HepG2 (cell line): Measurements from ENCODE around the gene TREX2. TPM values are rescaled to one million over a fixed set of nuclear protein-coding genes. Genes with fewer than 3 reads are reported as not detected.

Experiments used
- ATAC-seq: fragments of 200-7000 bp; cut with Tn5 transposase; 3 replicates; pipeline ENCODE4 v1.9.1; 2020; ENCODE audit warnings: mild to moderate bottlenecking, moderate library complexity
- BruUV-seq: library from RNA; stranded (reverse); fragments of 400-500 nt; replicated peaks from 2 replicates; lab custom pipeline; 2021; lab: Mats Ljungman, UMichigan
- CTCF ChIA-PET: fragments of 300-600 bp; formaldehyde crosslinking; extraction: SDS; loops from one replicate; lab custom pipeline; 2021; ENCODE audit warnings: low total read pairs, inconsistent platforms, low intra/inter-chr PET ratio; lab: Yijun Ruan, JAX
- POLR2A ChIA-PET: fragments of 350-600 bp; sonication (Branson Sonifier 250); formaldehyde crosslinking; loops from one replicate; lab custom pipeline; 2020; ENCODE audit warnings: antibody characterized with exemption, inconsistent platforms; lab: Yijun Ruan, JAX
- DNase-seq: peaks from one replicate; pipeline ENCODE4 v3.0.0-alpha.2; 2015; ENCODE audit warnings: low spot score
- FAIRE-seq: peaks from 3 replicates; lab custom pipeline; 2011; peaks lifted over from hg19 to GRCh38; lab: Jason Lieb, UNC
- H2AFZ ChIP-seq: one replicate; pipeline ENCODE4 v1.6.1; 2011; ENCODE audit warnings: low read length, inconsistent platforms
- H3K27ac ChIP-seq: fragments of 300-600 bp; 3 replicates; pipeline ENCODE4 v1.8.0; 2011; ENCODE audit warnings: mixed run types, mild to moderate bottlenecking, mixed read lengths, low read length, inconsistent platforms; ENCODE audit not compliant: insufficient read depth; ENCODE audit errors: extremely low read length
- H3K27me3 ChIP-seq, 2 experiments: fragments of 200-600 bp in 1 of 2; 2 replicates in 1 of 2; 3 replicates in 1 of 2; pipeline versions ENCODE4 v1.6.0 to v1.8.0; 2011; ENCODE audit warnings: low read length in 2 of 2, mild to moderate bottlenecking in 2 of 2, moderate library complexity in 2 of 2, inconsistent platforms in 1 of 2; ENCODE audit not compliant: insufficient read depth in 2 of 2, control insufficient read depth in 1 of 2
- H3K36me3 ChIP-seq, 2 experiments: fragments of 200-600 bp in 1 of 2; replicated peaks in 1 of 2; 2 replicates in 1 of 2; 3 replicates in 1 of 2; pipeline versions ENCODE4 v1.5.1 to v1.8.0; 2011; ENCODE audit warnings: low read length in 2 of 2, inconsistent platforms in 1 of 2; ENCODE audit not compliant: insufficient read depth in 2 of 2, control insufficient read depth in 1 of 2
- H3K4me1 ChIP-seq: 2 replicates; pipeline ENCODE4 v1.5.1; 2012; ENCODE audit warnings: low read length, inconsistent platforms; ENCODE audit not compliant: insufficient read depth
- H3K4me2 ChIP-seq: 2 replicates; pipeline ENCODE4 v1.6.0; 2011; ENCODE audit warnings: low read depth, low read length, inconsistent platforms
- H3K4me3 ChIP-seq, 3 experiments: fragments of 200-600 bp in 1 of 3; sonication (generic), shearing (Covaris generic) in 1 of 3; replicated peaks in 1 of 3; 2 replicates each; pipeline ENCODE4 v1.5.1; 2011 to 2016; ENCODE audit warnings: low read length in 3 of 3, inconsistent platforms in 2 of 3, low read depth in 2 of 3, mild to moderate bottlenecking in 2 of 3, control low read depth in 1 of 3, mixed read lengths in 1 of 3; ENCODE audit not compliant: insufficient read depth in 1 of 3
- H3K79me2 ChIP-seq: one replicate; pipeline ENCODE4 v1.6.1; 2011; ENCODE audit warnings: low read length, inconsistent platforms; ENCODE audit not compliant: insufficient read depth
- H3K9ac ChIP-seq: 2 replicates; pipeline ENCODE4 v1.6.0; 2011; ENCODE audit warnings: mild to moderate bottlenecking, low read depth, low read length, inconsistent platforms; ENCODE audit not compliant: insufficient read depth
- H3K9me3 ChIP-seq: 2 replicates; pipeline ENCODE4 v1.5.1; 2012; ENCODE audit warnings: mild to moderate bottlenecking, low read length
- H4K20me1 ChIP-seq: 2 replicates; pipeline ENCODE4 v1.6.0; 2011; ENCODE audit warnings: inconsistent platforms, mild to moderate bottlenecking, low read length, moderate library complexity; ENCODE audit not compliant: insufficient read depth
- HIVEP1 ChIP-seq: sonication (generic); formaldehyde crosslinking; IDR thresholded peaks from 2 replicates; pipeline ENCODE4 v1.4.0; 2020; ENCODE audit warnings: mild to moderate bottlenecking, missing genetic modification reagents
- MTA1 ChIP-seq: sonication (generic); formaldehyde crosslinking; IDR thresholded peaks from 2 replicates; pipeline ENCODE4 v1.4.0; 2020; ENCODE audit warnings: missing genetic modification reagents, mild to moderate bottlenecking, borderline replicate concordance
- SOX5 ChIP-seq: IDR thresholded peaks from 2 replicates; pipeline ENCODE4 v1.6.1; 2016; ENCODE audit warnings: borderline replicate concordance
- STAG1 ChIP-seq: sonication (generic); formaldehyde crosslinking; IDR thresholded peaks from 2 replicates; pipeline ENCODE4 v1.4.0; 2020; ENCODE audit warnings: missing genetic modification reagents
- ZNF160 ChIP-seq: sonication (generic); formaldehyde crosslinking; IDR thresholded peaks from 2 replicates; pipeline ENCODE4 v1.8.0; 2022; ENCODE audit warnings: mild to moderate bottlenecking, inconsistent platforms, missing genetic modification reagents
- WGBS: methylation state at CpG from one replicate; pipeline ENCODE4 v1.1.6; 2017; ENCODE audit warnings: low lambda C conversion rate; 5-methylcytosine and 5-hydroxymethylcytosine counted together
- in situ Hi-C: cut with HindIII; loops from 2 replicates; pipeline ENCODE4 v1.10.0; 2017; ENCODE audit warnings: low pct_unique_long_range_greater_than_20kb; ENCODE audit not compliant: extremely low pct_ligation_motif_present
- intact Hi-C: fragments of 100-400 bp; cut with micrococcal nuclease; formaldehyde crosslinking; loops from one replicate; pipeline ENCODE4 v1.10.0; 2022; ENCODE audit not compliant: unreplicated experiment
- polyA plus RNA-seq, 8 experiments: library from polyadenylated mRNA; depleted of rRNA in 3 of 8; stranded (reverse) in 7 of 8; unstranded in 1 of 8; fragments of >200 nt; fragmentation: Illumina TruSeq in 4 of 8; extraction: Trizol in 4 of 8; gene quantifications; 2 replicates each; pipeline versions ENCODE4 v1.2.1 to v1.2.3, GENCODE V29; 2011 to 2016; ENCODE audit warnings: low read depth in 4 of 8, missing spikeins in 1 of 8, mixed read lengths in 1 of 8; ENCODE audit not compliant: insufficient read depth in 1 of 8
- small RNA-seq, 3 experiments: library from RNA; depleted of rRNA; stranded (forward); fragments of <200 nt; gene quantifications; one replicate each; pipeline ENCODE3, GENCODE V24; 2012; ENCODE audit warnings: low read depth in 2 of 3, low replicate concordance in 1 of 3; ENCODE audit not compliant: insufficient read length in 3 of 3, insufficient read depth in 2 of 3
- total RNA-seq, 5 experiments: library from RNA; depleted of rRNA; stranded (reverse); fragments of >200 nt; fragmentation: Illumina TruSeq; extraction: Trizol; gene quantifications; 2 replicates each; pipeline ENCODE4 v1.2.3, GENCODE V29; 2016; ENCODE audit warnings: low read depth in 1 of 5
- TF ChIP-seq, protein P1 (sequence below): IDR thresholded peaks from 2 replicates; pipeline ENCODE4 v1.6.1; 2016; ENCODE audit warnings: missing genetic modification reagents, missing compliant biosample characterization
- TF ChIP-seq, protein P2 (sequence below): sonication (generic); formaldehyde crosslinking; conservative IDR thresholded peaks from 2 replicates; pipeline ENCODE4 v1.5.0; 2020; ENCODE audit warnings: missing genetic modification reagents

The TREX2 gene
- total and polyA plus RNA-seq, 2 of the 13 experiments (the other 11 are each of a cell fraction or from before 2014, with no cell fraction given), result 0.13 to 0.18 TPM

DNA sequence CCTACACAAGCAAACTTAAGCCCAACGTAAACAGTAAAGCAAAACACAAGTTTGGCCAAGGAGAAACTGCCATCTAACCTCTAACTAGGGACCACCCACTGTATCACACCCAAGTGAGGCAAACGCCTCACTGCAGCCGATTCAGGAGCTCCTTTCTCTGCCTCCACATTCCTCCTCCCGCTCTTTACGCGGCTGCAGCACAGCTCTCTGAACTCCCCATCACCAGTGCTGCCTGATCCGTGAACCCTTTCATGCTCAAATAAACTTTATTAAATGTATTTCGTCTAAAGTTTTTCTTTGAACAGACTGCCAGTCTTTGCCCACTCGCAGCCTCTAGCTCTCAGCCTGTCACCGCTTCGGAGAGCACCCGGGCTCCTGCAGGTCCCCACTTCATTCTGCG lies 51.2 kb downstream of the TREX2 start:
- no TSS peak for BruUV-seq
- no peaks in the 10 kb centered on the region; a peak in 1 of 5 replicates for H3K27me3 ChIP-seq
- H3K4me3 ChIP-seq, result no peak overlapping the region
- ATAC-seq, result no peak
- CTCF ChIA-PET, result no interaction called here
- POLR2A ChIA-PET, result no interaction called here
- intact Hi-C loops, result no loop called here
- no peaks in the 10 kb centered on the region for H3K9me3 ChIP-seq
- H2AFZ ChIP-seq, result no peak overlapping the region
- no peak for FAIRE-seq
- no peak for DNase-seq
- TF ChIP-seq, protein P1, sequence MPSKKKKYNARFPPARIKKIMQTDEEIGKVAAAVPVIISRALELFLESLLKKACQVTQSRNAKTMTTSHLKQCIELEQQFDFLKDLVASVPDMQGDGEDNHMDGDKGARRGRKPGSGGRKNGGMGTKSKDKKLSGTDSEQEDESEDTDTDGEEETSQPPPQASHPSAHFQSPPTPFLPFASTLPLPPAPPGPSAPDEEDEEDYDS (CRISPR knock-in tag), result no peak
- no peak for TF ChIP-seq MTA1 (CRISPR knock-in tag)
- TF ChIP-seq, protein P2, sequence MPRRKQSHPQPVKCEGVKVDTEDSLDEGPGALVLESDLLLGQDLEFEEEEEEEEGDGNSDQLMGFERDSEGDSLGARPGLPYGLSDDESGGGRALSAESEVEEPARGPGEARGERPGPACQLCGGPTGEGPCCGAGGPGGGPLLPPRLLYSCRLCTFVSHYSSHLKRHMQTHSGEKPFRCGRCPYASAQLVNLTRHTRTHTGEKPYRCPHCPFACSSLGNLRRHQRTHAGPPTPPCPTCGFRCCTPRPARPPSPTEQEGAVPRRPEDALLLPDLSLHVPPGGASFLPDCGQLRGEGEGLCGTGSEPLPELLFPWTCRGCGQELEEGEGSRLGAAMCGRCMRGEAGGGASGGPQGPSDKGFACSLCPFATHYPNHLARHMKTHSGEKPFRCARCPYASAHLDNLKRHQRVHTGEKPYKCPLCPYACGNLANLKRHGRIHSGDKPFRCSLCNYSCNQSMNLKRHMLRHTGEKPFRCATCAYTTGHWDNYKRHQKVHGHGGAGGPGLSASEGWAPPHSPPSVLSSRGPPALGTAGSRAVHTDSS (CRISPR knock-in tag), result no peak
- TF ChIP-seq HIVEP1 (CRISPR knock-in tag), result no peak
- TF ChIP-seq STAG1 (CRISPR knock-in tag), result no peak
- no peak for TF ChIP-seq SOX5 (CRISPR knock-in tag)
- TF ChIP-seq ZNF160 (CRISPR knock-in tag), result no peak
- TF ChIP-seq, all 625 proteins: peak for 0
- no peak overlapping the region for H3K4me2 ChIP-seq
- in situ Hi-C loops, result no loop called here
- H3K9ac ChIP-seq, result no peak overlapping the region
- no peaks in the 10 kb centered on the region for H3K79me2 ChIP-seq
- no peaks in the 10 kb centered on the region for H4K20me1 ChIP-seq
- WGBS, result 4% methylated on average over 13 of the region's 13 CpGs
- no peaks in the 10 kb centered on the region for H3K4me1 ChIP-seq
- no peak overlapping the region for H3K27ac ChIP-seq
- no peaks in the 10 kb centered on the region for H3K36me3 ChIP-seq

Small RNA genes within 50 kb of the gene (small RNA-seq; reads per million reads assigned to genes)
- 0 reads per million in 3 experiments for gene RN7SL667P

Other genes starting within 250 kb of the TREX2 start
- gene PNMA6F, start 124.3 kb downstream of the TREX2 start, total RNA-seq (2016; rRNA removed; fragmentation: Illumina TruSeq; extraction: Trizol), result not detected in 2 replicates
- gene PNMA6F, start 124.3 kb downstream of the TREX2 start, polyA plus RNA-seq (2011; rRNA removed), result not detected in 2 replicates
- 6.4 and 9.5 TPM in 2 replicates for gene ZNF275, start 111.9 kb downstream of the TREX2 start, total RNA-seq (2016; rRNA removed; fragmentation: Illumina TruSeq; extraction: Trizol)
- 11.1 and 11.8 TPM in 2 replicates for gene ZNF275, start 111.9 kb downstream of the TREX2 start, polyA plus RNA-seq (2011; rRNA removed)
- gene PNMA6E, start 44.7 kb downstream of the TREX2 start, total RNA-seq (2016; rRNA removed; fragmentation: Illumina TruSeq; extraction: Trizol), result not detected in 2 replicates
- not detected in 2 replicates for gene PNMA6E, start 44.7 kb downstream of the TREX2 start, polyA plus RNA-seq (2011; rRNA removed)
- gene ZFP92, start 34.6 kb downstream of the TREX2 start, total RNA-seq (2016; rRNA removed; fragmentation: Illumina TruSeq; extraction: Trizol), result 0.02 and 0.03 TPM in 2 replicates
- gene ZFP92, start 34.6 kb downstream of the TREX2 start, polyA plus RNA-seq (2011; rRNA removed), result not detected in 2 replicates
- gene HAUS7, start 24.5 kb upstream of the TREX2 start, total RNA-seq (2016; rRNA removed; fragmentation: Illumina TruSeq; extraction: Trizol), result 42.4 and 52.1 TPM in 2 replicates
- gene HAUS7, start 24.5 kb upstream of the TREX2 start, polyA plus RNA-seq (2011; rRNA removed), result 9.1 and 10.9 TPM in 2 replicates
- 0.18 TPM in 1 of 2 replicates, not detected in the other for gene BGN, start 48.9 kb upstream of the TREX2 start, total RNA-seq (2016; rRNA removed; fragmentation: Illumina TruSeq; extraction: Trizol)
- gene BGN, start 48.9 kb upstream of the TREX2 start, polyA plus RNA-seq (2011; rRNA removed), result 0.40 and 0.63 TPM in 2 replicates
- not detected in 2 replicates for gene ATP2B3, start 71.6 kb upstream of the TREX2 start, total RNA-seq (2016; rRNA removed; fragmentation: Illumina TruSeq; extraction: Trizol)
- not detected in 2 replicates for gene ATP2B3, start 71.6 kb upstream of the TREX2 start, polyA plus RNA-seq (2011; rRNA removed)
- 23.7 and 25.5 TPM in 2 replicates for gene CCNQ, start 153.1 kb upstream of the TREX2 start, total RNA-seq (2016; rRNA removed; fragmentation: Illumina TruSeq; extraction: Trizol)
- gene CCNQ, start 153.1 kb upstream of the TREX2 start, polyA plus RNA-seq (2011; rRNA removed), result 15.0 and 22.0 TPM in 2 replicates
- gene DUSP9, start 201.1 kb upstream of the TREX2 start, total RNA-seq (2016; rRNA removed; fragmentation: Illumina TruSeq; extraction: Trizol), result 357 and 435 TPM in 2 replicates
- gene DUSP9, start 201.1 kb upstream of the TREX2 start, polyA plus RNA-seq (2011; rRNA removed), result 235 and 335 TPM in 2 replicates
- not detected in 2 replicates for gene PNCK, start 227.8 kb upstream of the TREX2 start, total RNA-seq (2016; rRNA removed; fragmentation: Illumina TruSeq; extraction: Trizol)
- gene PNCK, start 227.8 kb upstream of the TREX2 start, polyA plus RNA-seq (2011; rRNA removed), result 33.1 and 55.3 TPM in 2 replicates
- gene SLC6A8, start 241.9 kb upstream of the TREX2 start, total RNA-seq (2016; rRNA removed; fragmentation: Illumina TruSeq; extraction: Trizol), result 9.0 and 13.9 TPM in 2 replicates
- gene SLC6A8, start 241.9 kb upstream of the TREX2 start, polyA plus RNA-seq (2011; rRNA removed), result 176 and 264 TPM in 2 replicates